OCI-LY7 (cell line): Measurements from ENCODE around the gene NCAM1. TPM values are rescaled to one million over a fixed set of nuclear protein-coding genes. Genes with fewer than 3 reads are reported as not detected.

Experiments used
- BruUV-seq: library from RNA; stranded (reverse); fragments of 400-500 nt; replicated peaks from 2 replicates; lab custom pipeline; 2021; lab: Mats Ljungman, UMichigan
- CTCF ChIA-PET: fragments of 300-600 bp; sonication (Branson Sonifier 250); formaldehyde crosslinking; loops from one replicate; lab custom pipeline; 2022; ENCODE audit warnings: antibody characterized with exemption; ENCODE audit not compliant: unreplicated experiment; lab: Charles Lee
- POLR2A ChIA-PET: fragments of 300-600 bp; sonication (Branson Sonifier 250); formaldehyde crosslinking; loops from one replicate; lab custom pipeline; 2022; ENCODE audit warnings: antibody characterized with exemption; lab: Charles Lee
- DNase-seq: peaks from one replicate; pipeline ENCODE4 v3.0.0-alpha.2; 2015; ENCODE audit warnings: low spot score
- H2AFZ ChIP-seq: fragments of 200-600 bp; sonication (generic), shearing (Covaris generic); 2 replicates; pipeline ENCODE4 v1.6.1; 2014; ENCODE audit warnings: mild to moderate bottlenecking, antibody characterized with exemption, low read length, moderate library complexity
- H3K27ac ChIP-seq: fragments of 200-600 bp; sonication (generic); 2 replicates; pipeline ENCODE4 v1.5.1; 2014; ENCODE audit warnings: mixed run types, low read depth, mild to moderate bottlenecking, moderate library complexity, low read length, inconsistent platforms; ENCODE audit not compliant: poor library complexity, severe bottlenecking
- H3K36me3 ChIP-seq: fragments of 200-600 bp; sonication (generic); 2 replicates; pipeline ENCODE4 v1.6.1; 2014; ENCODE audit warnings: mild to moderate bottlenecking, antibody characterized with exemption, low read length, moderate library complexity, mixed read lengths; ENCODE audit not compliant: insufficient read depth
- H3K4me1 ChIP-seq: fragments of 200-600 bp; sonication (generic); 2 replicates; pipeline ENCODE4 v1.5.1; 2014; ENCODE audit warnings: mild to moderate bottlenecking, low read length; ENCODE audit not compliant: insufficient read depth, poor library complexity, severe bottlenecking
- H3K4me2 ChIP-seq: fragments of 200-600 bp; sonication (generic); 2 replicates; pipeline ENCODE4 v1.6.1; 2014; ENCODE audit warnings: mild to moderate bottlenecking, low read length
- H3K4me3 ChIP-seq: fragments of 200-600 bp; sonication (generic); 2 replicates; pipeline ENCODE4 v1.5.1; 2014; ENCODE audit warnings: mild to moderate bottlenecking, low read depth, low read length; ENCODE audit not compliant: poor library complexity, severe bottlenecking
- H3K79me2 ChIP-seq: fragments of 200-600 bp; sonication (generic); 2 replicates; pipeline ENCODE4 v1.6.1; 2016; ENCODE audit warnings: low read depth, mild to moderate bottlenecking, low read length, moderate library complexity, mixed read lengths; ENCODE audit not compliant: insufficient read depth
- H3K9me2 ChIP-seq: fragments of 200-600 bp; sonication (generic); 2 replicates; pipeline ENCODE4 v1.6.1; 2016; ENCODE audit warnings: mild to moderate bottlenecking, low read length, mixed read lengths; ENCODE audit not compliant: insufficient read depth
- H3K9me3 ChIP-seq: fragments of 200-600 bp; sonication (generic); 2 replicates; pipeline ENCODE4 v1.6.1; 2014; ENCODE audit warnings: mild to moderate bottlenecking, mixed run types, low read length, mixed read lengths
- H4K20me1 ChIP-seq: fragments of 200-600 bp; sonication (generic); 2 replicates; pipeline ENCODE4 v1.6.1; 2014; ENCODE audit warnings: mild to moderate bottlenecking, antibody characterized with exemption, low read length, moderate library complexity, mixed read lengths; ENCODE audit not compliant: insufficient read depth
- EZH2phosphoT487 ChIP-seq: fragments of 200-600 bp; sonication (generic); IDR thresholded peaks from 2 replicates; pipeline ENCODE4 v1.6.1; 2018; ENCODE audit warnings: low read depth, borderline replicate concordance, mild to moderate bottlenecking, mixed run types, antibody characterized with exemption, low read length, moderate library complexity, mixed read lengths
- intact Hi-C: fragments of 100-400 bp; cut with micrococcal nuclease; formaldehyde crosslinking; loops from one replicate; pipeline ENCODE4 v1.10.0; 2022; ENCODE audit not compliant: unreplicated experiment
- total RNA-seq, 2 experiments: library from RNA; depleted of rRNA in 1 of 2; stranded (reverse); fragments of >200 nt in 1 of 2; shearing (Covaris generic) in 1 of 2; gene quantifications; 2 replicates each; pipeline ENCODE4 v1.2.3, GENCODE V29; 2014 to 2022
- TF ChIP-seq, protein P1 (sequence below): fragments of 200-600 bp; sonication (generic); conservative IDR thresholded peaks from 2 replicates; pipeline ENCODE4 v1.5.1; 2014; ENCODE audit warnings: mild to moderate bottlenecking, antibody characterized with exemption, low read length, moderate library complexity, mixed read lengths

The NCAM1 gene
- total RNA-seq, 2 experiments from 2014 or later: not detected

DNA sequence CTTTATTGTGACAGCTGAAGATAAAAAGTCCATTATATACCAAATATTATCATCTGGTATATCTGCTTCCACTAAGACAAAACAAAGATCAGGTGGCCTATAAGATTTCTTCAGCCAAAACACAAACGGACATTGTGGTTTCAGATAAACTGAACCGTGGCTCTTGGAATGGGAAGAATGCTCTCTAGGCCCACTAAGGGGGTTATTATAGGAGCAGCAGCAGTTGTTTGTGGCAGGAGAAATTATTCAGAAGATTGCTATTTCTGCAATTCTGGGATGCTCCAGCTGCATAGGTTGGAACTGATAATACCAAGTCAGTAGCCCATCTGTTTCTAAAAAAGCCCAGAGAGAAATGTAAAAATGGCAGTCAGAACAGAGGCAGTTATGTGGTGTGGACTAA lies 145.3 kb downstream of the NCAM1 start:
- Histone ChIP-seq H3K4me3 (no peak overlapping the region), H2AFZ (no peak overlapping the region), H3K79me2 (no peaks in the 10 kb centered on the region), H3K36me3 (no peaks in the 10 kb centered on the region), H3K27ac (no peak overlapping the region), H3K9me2 (no peaks in the 10 kb centered on the region), H4K20me1 (no peaks in the 10 kb centered on the region), H3K4me1 (no peaks in the 10 kb centered on the region), H3K4me2 (no peak overlapping the region), H3K9me3 (no peaks in the 10 kb centered on the region)
- intact Hi-C loops: no loop called here
- ChIA-PET POLR2A (interaction anchor here (0.6 to 1.2 kb wide), 2 partner anchors 482 to 741 kb away, joined by 3 to 7 read pairs; no protein-coding TSS in a partner anchor), CTCF (no interaction called here)
- TF ChIP-seq, protein P1, sequence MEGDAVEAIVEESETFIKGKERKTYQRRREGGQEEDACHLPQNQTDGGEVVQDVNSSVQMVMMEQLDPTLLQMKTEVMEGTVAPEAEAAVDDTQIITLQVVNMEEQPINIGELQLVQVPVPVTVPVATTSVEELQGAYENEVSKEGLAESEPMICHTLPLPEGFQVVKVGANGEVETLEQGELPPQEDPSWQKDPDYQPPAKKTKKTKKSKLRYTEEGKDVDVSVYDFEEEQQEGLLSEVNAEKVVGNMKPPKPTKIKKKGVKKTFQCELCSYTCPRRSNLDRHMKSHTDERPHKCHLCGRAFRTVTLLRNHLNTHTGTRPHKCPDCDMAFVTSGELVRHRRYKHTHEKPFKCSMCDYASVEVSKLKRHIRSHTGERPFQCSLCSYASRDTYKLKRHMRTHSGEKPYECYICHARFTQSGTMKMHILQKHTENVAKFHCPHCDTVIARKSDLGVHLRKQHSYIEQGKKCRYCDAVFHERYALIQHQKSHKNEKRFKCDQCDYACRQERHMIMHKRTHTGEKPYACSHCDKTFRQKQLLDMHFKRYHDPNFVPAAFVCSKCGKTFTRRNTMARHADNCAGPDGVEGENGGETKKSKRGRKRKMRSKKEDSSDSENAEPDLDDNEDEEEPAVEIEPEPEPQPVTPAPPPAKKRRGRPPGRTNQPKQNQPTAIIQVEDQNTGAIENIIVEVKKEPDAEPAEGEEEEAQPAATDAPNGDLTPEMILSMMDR: no peak
- no peak for TF ChIP-seq EZH2phosphoT487
- DNase-seq: no peak
- no TSS peak for BruUV-seq

DNA sequence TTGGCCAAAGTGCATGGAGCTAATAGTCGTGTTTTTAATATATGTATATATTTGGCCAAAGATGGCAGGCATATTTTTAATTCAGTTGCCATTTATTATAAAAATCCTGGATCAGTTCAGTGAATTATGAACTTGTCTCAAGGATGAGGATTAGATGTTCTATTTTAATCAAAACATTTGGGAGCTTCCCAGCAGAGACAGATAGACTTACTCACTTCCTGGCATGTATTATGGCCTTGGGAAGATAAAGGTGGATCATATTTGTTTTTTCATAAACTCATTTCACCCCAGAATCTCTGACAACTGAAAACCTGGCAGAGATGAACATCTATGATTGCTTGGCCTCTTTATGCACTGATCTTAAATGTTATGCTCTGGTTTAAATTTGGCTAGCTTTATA lies 148.8 kb downstream of the NCAM1 start:
- Histone ChIP-seq H3K4me3 (no peak overlapping the region), H3K4me2 (no peak overlapping the region), H2AFZ (no peak overlapping the region), H3K9me2 (no peaks in the 10 kb centered on the region), H3K4me1 (no peaks in the 10 kb centered on the region), H3K79me2 (no peaks in the 10 kb centered on the region), H4K20me1 (no peaks in the 10 kb centered on the region), H3K36me3 (no peaks in the 10 kb centered on the region), H3K9me3 (no peaks in the 10 kb centered on the region), H3K27ac (no peak overlapping the region)
- ChIA-PET POLR2A (interaction anchor here (0.7 kb wide), 1 partner anchor 16 kb away, joined by 3 read pairs; no protein-coding TSS in a partner anchor), CTCF (no interaction called here)
- BruUV-seq: no TSS peak
- intact Hi-C loops: no loop called here
- DNase-seq: no peak
- TF ChIP-seq, protein P1: no peak
- no peak for TF ChIP-seq EZH2phosphoT487

DNA sequence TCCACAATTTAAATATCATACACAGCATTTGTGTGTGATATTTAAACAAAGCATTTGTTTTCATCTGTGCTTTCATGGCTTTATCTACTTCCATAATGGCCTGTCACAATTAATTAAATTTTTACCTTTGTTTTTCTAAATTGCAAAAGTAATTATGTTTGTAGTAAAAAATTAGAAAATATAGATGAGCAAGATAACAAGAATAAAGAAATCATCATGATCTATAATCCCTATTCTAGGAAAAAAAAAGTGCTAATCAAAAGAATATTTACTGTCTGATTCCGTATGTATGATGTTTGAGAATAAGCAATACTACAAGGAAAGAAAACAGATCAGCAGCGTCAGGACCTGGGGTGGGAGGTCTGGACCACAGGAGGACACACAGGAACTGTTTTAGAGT lies 149.9 kb downstream of the NCAM1 start:
- H3K4me1 ChIP-seq: no peaks in the 10 kb centered on the region
- H3K9me3 ChIP-seq: no peaks in the 10 kb centered on the region
- no peak overlapping the region for H3K27ac ChIP-seq
- TF ChIP-seq, protein P1: no peak
- no peak for TF ChIP-seq EZH2phosphoT487
- intact Hi-C loops: no loop called here
- POLR2A ChIA-PET: no interaction called here
- H3K36me3 ChIP-seq: no peaks in the 10 kb centered on the region
- no peaks in the 10 kb centered on the region for H4K20me1 ChIP-seq
- BruUV-seq: no TSS peak
- no peak overlapping the region for H3K4me3 ChIP-seq
- no peaks in the 10 kb centered on the region for H3K79me2 ChIP-seq
- no peak overlapping the region for H2AFZ ChIP-seq
- no peaks in the 10 kb centered on the region for H3K9me2 ChIP-seq
- DNase-seq: no peak
- no peak overlapping the region for H3K4me2 ChIP-seq
- CTCF ChIA-PET: no interaction called here
